ENCODE data around the gene HCRT. TPM values are rescaled to one million over a fixed set of nuclear protein-coding genes. Genes with fewer than 3 reads are reported as not detected.

Gene HCRT
- total and polyA plus RNA-seq, 11 donors = not detected

DNA sequence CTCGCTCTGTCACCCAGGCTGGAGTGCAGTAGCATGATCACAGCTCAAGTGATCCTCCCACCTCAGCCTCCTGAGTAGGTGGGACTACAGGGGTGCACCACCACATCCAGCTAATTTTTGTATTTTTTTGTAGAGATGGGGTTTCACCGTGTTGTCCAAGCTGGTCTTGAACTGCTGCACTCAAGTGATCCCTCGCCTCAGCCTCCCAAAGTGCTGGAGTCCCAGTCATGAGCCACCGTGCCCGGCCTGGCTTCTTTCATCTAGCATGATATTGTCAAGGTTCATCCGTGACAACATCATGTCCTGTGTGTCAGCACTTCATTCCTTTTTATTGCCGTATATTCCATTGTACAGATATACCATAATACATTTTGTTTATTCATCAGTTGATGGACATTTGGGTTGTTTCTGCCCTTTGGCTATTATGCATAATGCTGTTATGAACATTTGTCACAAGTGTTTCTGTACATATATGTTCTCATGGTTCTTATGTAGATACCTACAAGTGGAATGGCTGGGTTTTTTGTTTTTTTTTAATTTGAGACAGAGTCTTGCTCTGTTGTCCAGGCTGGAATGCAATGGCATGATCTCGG lies 12.4 kb upstream of the HCRT start:
- no peaks in the 10 kb centered on the region for H3K9me3 ChIP-seq
- ATAC-seq (no peak), DNase-seq (no peak)
- no peak for TF ChIP-seq POLR2A (IDR thresholded peaks at IDR 0.05)
- TF ChIP-seq CTCF (IDR thresholded peaks at IDR 0.05) = no peak
- WGBS, 4 donors = 92 to 93% (median 93%) methylated on average over 8 of the region's 8 CpGs
- H3K27me3 ChIP-seq = no peaks in the 10 kb centered on the region
- peaks cover 0 to 35% (median 20%) of the 10 kb centered on the region in 9 donors for H3K36me3 ChIP-seq
- H3K4me3 ChIP-seq = no peak overlapping the region
- intact Hi-C loops (cut with DNase I) = loop anchor here in 1 of 10 donors (10.0 kb wide), 1 partner anchor 87 kb away; the partner anchor contains the start of gene STAT5A
- no peak overlapping the region for H3K27ac ChIP-seq
- peaks cover 4 to 32% (median 22%) of the 10 kb centered on the region in 12 donors for H3K4me1 ChIP-seq

DNA sequence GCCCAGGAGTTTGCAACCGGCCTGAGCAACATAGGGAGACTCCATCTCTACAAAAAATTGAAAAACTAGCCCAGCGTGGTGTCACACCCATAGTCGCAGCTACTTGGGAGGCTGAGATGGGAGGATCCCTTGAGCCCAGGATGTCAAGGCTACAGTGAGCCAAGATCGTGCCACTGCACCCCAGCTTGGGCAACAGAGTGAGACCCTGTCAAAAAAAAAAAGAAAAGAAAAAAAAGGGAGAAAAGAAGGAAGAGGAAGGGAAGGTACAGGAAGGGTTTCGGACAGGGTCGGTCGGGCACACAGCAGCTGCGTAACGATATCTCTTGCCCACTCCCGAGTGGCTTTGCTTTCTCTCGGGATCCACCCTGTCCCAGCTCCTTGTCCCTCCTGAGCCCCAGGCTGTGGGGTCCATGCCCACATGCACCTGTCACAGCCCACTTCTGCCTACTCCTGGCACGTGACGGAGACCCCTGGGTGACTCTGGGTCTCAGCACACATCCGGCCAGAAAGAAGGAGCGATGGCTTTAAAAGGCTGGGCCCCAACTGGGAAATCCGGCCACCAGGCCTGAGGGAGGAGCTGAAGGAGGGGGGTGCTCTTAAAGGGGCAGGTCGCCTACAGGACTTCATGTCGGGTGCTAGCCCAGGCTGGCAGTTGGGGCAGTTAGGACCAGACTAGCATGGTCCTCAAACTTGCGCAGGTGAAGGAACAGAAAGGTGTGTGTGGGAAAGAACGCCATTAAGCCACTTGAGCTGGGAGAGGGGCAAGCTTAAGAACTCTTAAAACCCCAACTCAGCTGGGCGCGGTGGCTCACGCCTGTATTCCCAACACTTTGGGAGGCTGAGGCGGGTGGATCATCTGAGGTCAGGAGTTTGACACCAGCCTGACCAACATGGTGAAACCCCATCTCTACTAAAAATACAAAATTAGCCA lies 9.0 kb upstream of the HCRT start, which contains the start of gene GHDC:
Gene GHDC, minus strand, starts transcription at position 526 of the 931 bp plus-strand sequence. CDS start 913 bp downstream, outside the sequence.
- TF ChIP-seq CTCF (IDR thresholded peaks at IDR 0.05) = no peak
- peak in 1 of 2 donors; percentile 40 for TF ChIP-seq POLR2A (IDR thresholded peaks at IDR 0.05)
- Histone ChIP-seq H3K9me3 (no peaks in the 10 kb centered on the region), H3K4me3 (peak within 1 kb of the TSS; percentile 36 to 84 (median 75)), H3K27ac (peak within 1 kb of the TSS; percentile 45 to 94 (median 84)), H3K27me3 (no peaks in the 10 kb centered on the region), H3K36me3 (peaks cover 0 to 8% (median 0%) of the 10 kb centered on the region in 9 donors), H3K4me1 (peaks cover 4 to 31% (median 15%) of the 10 kb centered on the region in 12 donors)
- intact Hi-C loops (cut with DNase I) = loop anchor here in 1 of 10 donors (10.0 kb wide), 1 partner anchor 91 kb away; the partner anchor contains the start of gene STAT5A
- ATAC-seq (peak; percentile 86 to 97 (median 96)), DNase-seq (peak; percentile 86 to 91 (median 88))
- 26 to 31% (median 30%) methylated on average over 24 of the region's 24 CpGs for WGBS, 4 donors

DNA sequence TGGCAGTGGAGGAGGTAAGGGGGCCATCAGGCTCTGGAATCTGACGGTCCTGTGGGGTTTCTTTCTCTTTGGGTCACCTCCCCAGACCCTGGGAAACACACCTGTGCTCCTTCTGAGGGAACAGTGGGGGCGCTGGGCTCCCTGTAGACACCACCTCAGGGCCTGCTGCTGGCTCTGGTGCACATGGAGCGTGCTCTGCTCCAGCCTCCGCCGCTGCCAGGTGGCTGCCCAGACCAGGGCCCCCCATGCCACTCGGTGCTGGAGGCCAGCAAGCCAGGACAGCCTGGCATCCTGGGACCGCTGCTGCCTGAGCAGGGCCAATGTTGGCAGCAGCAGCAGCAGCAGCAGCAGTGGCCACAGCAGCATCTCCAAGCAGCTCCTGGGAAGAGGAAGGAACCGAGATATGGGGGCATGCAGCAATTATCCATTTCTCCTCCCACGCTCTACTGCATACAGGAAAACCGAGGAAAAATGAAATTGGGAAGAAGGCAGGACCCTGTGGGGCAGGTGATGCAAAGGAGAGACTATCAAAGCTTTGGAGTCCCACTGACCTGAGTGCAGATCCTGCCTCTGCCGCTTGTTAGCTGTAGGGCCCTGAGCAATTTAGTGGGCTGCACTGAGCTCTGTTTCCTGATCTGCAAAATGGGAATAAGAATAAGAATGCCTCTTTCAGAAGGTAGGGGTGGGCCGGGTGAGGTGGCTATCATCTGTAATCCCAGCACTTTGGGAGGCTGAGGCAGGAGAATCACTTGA lies 8.1 kb upstream of the HCRT start:
- Histone ChIP-seq H3K36me3 (peaks cover 0 to 3% (median 0%) of the 10 kb centered on the region in 9 donors), H3K9me3 (no peaks in the 10 kb centered on the region), H3K27me3 (no peaks in the 10 kb centered on the region), H3K4me3 (peak overlapping the region; percentile 36 to 84 (median 75)), H3K4me1 (peaks cover 4 to 33% (median 15%) of the 10 kb centered on the region in 12 donors), H3K27ac (peak overlapping the region in 8 of 12 donors; percentile 74 to 94 (median 86))
- ATAC-seq (peak in 1 of 4 donors; percentile 5), DNase-seq (no peak)
- 69 to 80% (median 77%) methylated on average over 12 of the region's 12 CpGs for WGBS, 4 donors
- intact Hi-C loops (cut with DNase I) = loop anchor here in 1 of 10 donors (10.0 kb wide), 1 partner anchor 91 kb away; the partner anchor contains the start of gene STAT5A
- TF ChIP-seq CTCF (IDR thresholded peaks at IDR 0.05) = no peak
- no peak for TF ChIP-seq POLR2A (IDR thresholded peaks at IDR 0.05)
